Measurements from ENCODE around the gene CHST7. TPM values are rescaled to one million over a fixed set of nuclear protein-coding genes. Genes with fewer than 3 reads are reported as not detected.
A peak's percentile ranks its signal among the peaks of the same experiment; 100 is the strongest.
"Not testable (repeated sequence)": the region's sequence is repeated elsewhere in the genome, so short reads cannot be mapped to it uniquely, and the experiment has no call there.

The CHST7 gene, protein sequence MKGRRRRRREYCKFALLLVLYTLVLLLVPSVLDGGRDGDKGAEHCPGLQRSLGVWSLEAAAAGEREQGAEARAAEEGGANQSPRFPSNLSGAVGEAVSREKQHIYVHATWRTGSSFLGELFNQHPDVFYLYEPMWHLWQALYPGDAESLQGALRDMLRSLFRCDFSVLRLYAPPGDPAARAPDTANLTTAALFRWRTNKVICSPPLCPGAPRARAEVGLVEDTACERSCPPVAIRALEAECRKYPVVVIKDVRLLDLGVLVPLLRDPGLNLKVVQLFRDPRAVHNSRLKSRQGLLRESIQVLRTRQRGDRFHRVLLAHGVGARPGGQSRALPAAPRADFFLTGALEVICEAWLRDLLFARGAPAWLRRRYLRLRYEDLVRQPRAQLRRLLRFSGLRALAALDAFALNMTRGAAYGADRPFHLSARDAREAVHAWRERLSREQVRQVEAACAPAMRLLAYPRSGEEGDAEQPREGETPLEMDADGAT
- 1 to 10 TPM; 4.8 to 7.1 (median 5.7) TPM for total RNA-seq
- long read RNA-seq, partial matches to known transcripts: 0 of 2 reads
- long read RNA-seq, other reads (novel, unspliced or antisense): 0 of 2 reads

DNA sequence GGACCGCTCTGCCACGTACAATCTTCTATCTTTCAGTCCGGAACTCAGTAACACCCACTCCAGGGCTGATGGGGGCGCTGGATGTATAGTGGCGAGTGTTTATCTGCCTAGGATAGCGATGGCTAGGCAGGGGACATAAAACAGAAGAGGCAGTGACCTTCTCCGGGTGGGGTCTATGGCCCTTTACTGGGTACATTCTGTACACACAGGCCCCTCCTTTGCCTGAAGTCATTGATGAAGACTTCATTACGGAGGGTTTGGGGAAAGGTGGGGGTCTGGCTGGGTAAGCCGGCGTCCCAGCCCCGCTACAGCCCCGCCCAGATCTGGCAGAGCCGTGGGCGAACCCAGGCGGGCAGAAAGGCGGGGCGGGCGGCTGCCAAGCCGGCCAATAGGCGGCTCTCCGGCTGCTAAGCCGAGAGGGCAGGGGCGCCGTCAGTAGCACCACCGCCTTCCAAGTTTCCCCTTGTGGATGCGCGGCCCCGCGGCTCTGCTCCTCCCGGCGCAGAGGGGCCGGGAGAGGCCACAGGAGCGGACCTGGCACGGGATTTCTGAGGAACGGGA is at the start of gene CHST7:
CHST7 (plus strand) TSS at position 435 of the 561 bp plus-strand sequence. CDS start 167 bp downstream, outside the sequence.
- WGBS (ENCODE audit: insufficient coverage, low coverage, low lambda C conversion rate, missing lambda C conversion rate): 0% methylated on average over 2 of the region's 35 CpGs
- TF ChIP-seq POLR2A (IDR thresholded peaks at IDR 0.05): peak; percentile 39
- TF ChIP-seq, protein P1, sequence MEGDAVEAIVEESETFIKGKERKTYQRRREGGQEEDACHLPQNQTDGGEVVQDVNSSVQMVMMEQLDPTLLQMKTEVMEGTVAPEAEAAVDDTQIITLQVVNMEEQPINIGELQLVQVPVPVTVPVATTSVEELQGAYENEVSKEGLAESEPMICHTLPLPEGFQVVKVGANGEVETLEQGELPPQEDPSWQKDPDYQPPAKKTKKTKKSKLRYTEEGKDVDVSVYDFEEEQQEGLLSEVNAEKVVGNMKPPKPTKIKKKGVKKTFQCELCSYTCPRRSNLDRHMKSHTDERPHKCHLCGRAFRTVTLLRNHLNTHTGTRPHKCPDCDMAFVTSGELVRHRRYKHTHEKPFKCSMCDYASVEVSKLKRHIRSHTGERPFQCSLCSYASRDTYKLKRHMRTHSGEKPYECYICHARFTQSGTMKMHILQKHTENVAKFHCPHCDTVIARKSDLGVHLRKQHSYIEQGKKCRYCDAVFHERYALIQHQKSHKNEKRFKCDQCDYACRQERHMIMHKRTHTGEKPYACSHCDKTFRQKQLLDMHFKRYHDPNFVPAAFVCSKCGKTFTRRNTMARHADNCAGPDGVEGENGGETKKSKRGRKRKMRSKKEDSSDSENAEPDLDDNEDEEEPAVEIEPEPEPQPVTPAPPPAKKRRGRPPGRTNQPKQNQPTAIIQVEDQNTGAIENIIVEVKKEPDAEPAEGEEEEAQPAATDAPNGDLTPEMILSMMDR (IDR thresholded peaks at IDR 0.05): peak in 3 of 4 donors; percentile 9 to 17 (median 10)
- Histone ChIP-seq H3K4me3 (peak within 1 kb of the TSS; percentile 40 to 61 (median 58)), H3K36me3 (no peaks in the 10 kb centered on the region), H3K27ac (peak within 1 kb of the TSS; percentile 18 to 40 (median 35)), H3K27me3 (no peaks in the 10 kb centered on the region), H3K4me1 (peaks cover 0 to 3% (median 0%) of the 10 kb centered on the region in 4 donors), H3K9me3 (no peaks in the 10 kb centered on the region)
- intact Hi-C loops (cut with DNase I): no loop called here
- ATAC-seq (peak; percentile 73 to 84 (median 82)), DNase-seq (peak in 2 of 3 donors; percentile 66 to 73)

- H3K27me3 ChIP-seq; H3K36me3 ChIP-seq; H3K27ac ChIP-seq; H3K4me3 ChIP-seq; DNase-seq; ATAC-seq; H3K4me1 ChIP-seq; H3K9me3 ChIP-seq; intact Hi-C loops (cut with DNase I): not testable (repeated sequence)
- WGBS (ENCODE audit: insufficient coverage, low coverage, low lambda C conversion rate, missing lambda C conversion rate): no CpG with 5 or more reads among the region's 6 CpGs
Observed at GRCh38 chrX:46528640-46529039, 44.9 kb upstream of the CHST7 start.

GRCh38 chrX:46529740-46530403 is 43.7 kb upstream of the CHST7 start:
- H3K4me3 ChIP-seq; H3K4me1 ChIP-seq; H3K27ac ChIP-seq; intact Hi-C loops (cut with DNase I); H3K9me3 ChIP-seq; H3K36me3 ChIP-seq; H3K27me3 ChIP-seq; DNase-seq: not testable (repeated sequence)
- WGBS (ENCODE audit: insufficient coverage, low coverage, low lambda C conversion rate, missing lambda C conversion rate): 60% methylated on average over 5 of the region's 12 CpGs
- peak in 1 of 4 donors; percentile 32 for ATAC-seq

DNA sequence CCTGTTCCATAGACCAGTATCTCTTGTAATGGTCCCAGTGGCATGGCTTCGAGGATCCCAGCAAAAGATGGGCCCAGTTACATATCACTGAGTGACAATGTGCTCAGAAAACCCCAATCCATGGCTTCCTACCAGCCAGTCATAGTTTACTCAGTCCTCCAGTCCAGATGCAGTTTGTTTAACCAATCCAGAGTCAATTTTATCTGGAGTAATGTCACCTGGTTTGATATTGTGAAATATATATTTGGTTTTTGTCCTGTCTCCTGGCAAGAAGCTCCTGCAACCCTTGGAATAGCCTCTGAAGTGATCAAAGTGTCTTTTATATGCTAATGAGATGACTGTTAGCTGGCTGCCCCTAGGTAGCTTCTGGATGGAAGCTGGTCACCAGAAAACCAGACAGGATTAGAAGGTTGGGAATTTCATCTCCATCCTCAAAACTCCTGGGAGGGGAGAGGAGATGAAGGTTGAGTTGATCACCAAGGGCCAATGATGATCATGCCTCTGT is 43.1 kb upstream of the CHST7 start:
- H3K4me3 ChIP-seq; H3K36me3 ChIP-seq; DNase-seq; H3K4me1 ChIP-seq; H3K27ac ChIP-seq; H3K9me3 ChIP-seq; intact Hi-C loops (cut with DNase I); H3K27me3 ChIP-seq: not testable (repeated sequence)
- WGBS (ENCODE audit: insufficient coverage, low coverage, low lambda C conversion rate, missing lambda C conversion rate): no CpG with 5 or more reads among the region's 1 CpG
- peak; percentile 83 to 92 (median 90) for ATAC-seq

DNA sequence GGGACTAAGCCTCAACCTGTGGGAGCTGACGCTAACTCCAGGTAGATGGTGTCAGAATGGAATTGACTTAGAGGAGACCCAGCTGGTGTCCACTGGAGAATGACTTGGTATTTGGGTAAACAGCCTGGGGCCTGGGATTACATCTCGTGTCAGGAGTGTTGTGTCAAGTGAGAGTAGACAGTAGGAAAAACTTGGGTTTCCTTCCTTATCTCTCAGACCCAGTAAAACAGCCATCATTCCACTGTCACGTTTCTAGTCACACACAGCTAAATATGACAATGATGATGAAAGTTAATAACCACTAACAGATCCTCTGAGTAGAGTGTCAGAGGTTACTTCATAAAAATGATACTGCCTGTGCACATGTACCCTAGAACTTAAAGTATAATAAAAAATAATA is 42.1 kb upstream of the CHST7 start:
- Histone ChIP-seq H3K9me3 (no peaks in the 10 kb centered on the region), H3K27ac (no peak overlapping the region), H3K4me1 (no peaks in the 10 kb centered on the region), H3K4me3 (no peak overlapping the region), H3K27me3 (no peaks in the 10 kb centered on the region), H3K36me3 (no peaks in the 10 kb centered on the region)
- DNase-seq: no peak
- TF ChIP-seq, protein P1 (IDR thresholded peaks at IDR 0.05): no peak
- TF ChIP-seq POLR2A (IDR thresholded peaks at IDR 0.05): no peak
- WGBS (ENCODE audit: insufficient coverage, low coverage, low lambda C conversion rate, missing lambda C conversion rate): 70% methylated on average over 3 of the region's 3 CpGs
- intact Hi-C loops (cut with DNase I): no loop called here
- no peak for ATAC-seq
